ENCODE data around the gene PDGFRB.

PDGFRB gene

GRCh38 chr5:150144246-150144801 lies 11.3 kb downstream of the PDGFRB start:
- no peak for FAIRE-seq

- FAIRE-seq, result no peak
These were observed 12.0 kb downstream of the PDGFRB start for GRCh38 chr5:150143350-150144245.

- FAIRE-seq, result no peak
These were observed 12.7 kb downstream of the PDGFRB start for GRCh38 chr5:150142959-150143349.

GRCh38 chr5:150142185-150142958 lies 13.3 kb downstream of the PDGFRB start:
- FAIRE-seq, result no peak

- FAIRE-seq, result no peak
These were observed 14.0 kb downstream of the PDGFRB start for GRCh38 chr5:150141544-150142184.

- FAIRE-seq, result no peak
These were observed 14.8 kb downstream of the PDGFRB start for GRCh38 chr5:150140830-150141229.

- no peak for FAIRE-seq
These were observed 16.3 kb downstream of the PDGFRB start for GRCh38 chr5:150139334-150139733.

GRCh38 chr5:150138551-150139265 lies 16.9 kb downstream of the PDGFRB start:
- FAIRE-seq, result no peak

- FAIRE-seq, result no peak
These were observed 17.6 kb downstream of the PDGFRB start for GRCh38 chr5:150137997-150138396.

- no peak for FAIRE-seq
These were observed 18.3 kb downstream of the PDGFRB start for GRCh38 chr5:150137168-150137957.

GRCh38 chr5:150136305-150137167 lies 19.1 kb downstream of the PDGFRB start:
- no peak for FAIRE-seq

- FAIRE-seq, result no peak
These were observed 19.9 kb downstream of the PDGFRB start for GRCh38 chr5:150135557-150136304.

GRCh38 chr5:150134198-150134588 lies 21.5 kb downstream of the PDGFRB start:
- no peak for FAIRE-seq

GRCh38 chr5:150133581-150134197 lies 22.0 kb downstream of the PDGFRB start:
- no peak for FAIRE-seq

- FAIRE-seq, result no peak
These were observed 22.9 kb downstream of the PDGFRB start for GRCh38 chr5:150132740-150133139.

- FAIRE-seq, result no peak
These were observed 23.5 kb downstream of the PDGFRB start for GRCh38 chr5:150131978-150132694.

GRCh38 chr5:150131461-150131860 lies 24.2 kb downstream of the PDGFRB start:
- no peak for FAIRE-seq

- no peak for FAIRE-seq
These were observed 25.1 kb downstream of the PDGFRB start for GRCh38 chr5:150130493-150130922.
